NCI-H748 (cell line): Measurements from ENCODE around the gene DDAH2.
A peak's percentile ranks its signal among the peaks of the same experiment; 100 is the strongest.
"Not testable (repeated sequence)": the region's sequence is repeated elsewhere in the genome, so short reads cannot be mapped to it uniquely, and the experiment has no call there.

Experiments used
- DNase-seq: peaks from one replicate; lab custom pipeline; 2025; ENCODE audit not compliant: unreplicated experiment; lab: John Stamatoyannopoulos, UW

Gene DDAH2

GRCh38 chr6:31715022-31715958, 13.8 kb downstream of the DDAH2 start, which contains the start of gene LY6G6D:
TSS of gene LY6G6D (plus strand) at chr6:31715348. CDS start at chr6:31715356, 8 bp downstream.
- no peak for DNase-seq

GRCh38 chr6:31713991-31714684, 15.0 kb downstream of the DDAH2 start:
- DNase-seq, result peak; percentile 96

DNA sequence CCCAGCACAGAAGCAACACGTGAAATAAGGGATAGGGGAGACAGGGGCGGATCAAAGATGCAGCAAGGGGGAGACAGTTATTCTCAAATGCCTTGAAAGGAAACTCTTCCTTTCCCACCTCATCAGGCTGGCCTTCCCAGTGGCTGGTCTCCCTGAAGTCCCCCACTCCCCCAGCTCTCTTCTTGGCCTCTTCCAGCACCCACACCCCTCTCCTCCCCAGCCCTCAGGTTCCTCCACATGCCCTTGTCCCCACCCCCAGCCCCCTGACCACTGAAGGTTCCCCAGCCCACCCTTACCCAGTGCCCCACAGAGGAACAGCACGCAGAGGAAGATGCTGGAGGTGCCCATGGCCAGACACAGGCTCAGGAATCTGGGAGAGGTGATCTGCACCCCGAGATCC, 15.6 kb downstream of the DDAH2 start:
- no peak for DNase-seq

- DNase-seq, result no peak
These were observed 16.8 kb downstream of the DDAH2 start for GRCh38 chr6:31712296-31712695.

- peak; percentile 27 for DNase-seq
These were observed 17.9 kb downstream of the DDAH2 start for GRCh38 chr6:31711233-31711632.

- no peak for DNase-seq
These were observed 18.4 kb downstream of the DDAH2 start for GRCh38 chr6:31710523-31711219.

DNA sequence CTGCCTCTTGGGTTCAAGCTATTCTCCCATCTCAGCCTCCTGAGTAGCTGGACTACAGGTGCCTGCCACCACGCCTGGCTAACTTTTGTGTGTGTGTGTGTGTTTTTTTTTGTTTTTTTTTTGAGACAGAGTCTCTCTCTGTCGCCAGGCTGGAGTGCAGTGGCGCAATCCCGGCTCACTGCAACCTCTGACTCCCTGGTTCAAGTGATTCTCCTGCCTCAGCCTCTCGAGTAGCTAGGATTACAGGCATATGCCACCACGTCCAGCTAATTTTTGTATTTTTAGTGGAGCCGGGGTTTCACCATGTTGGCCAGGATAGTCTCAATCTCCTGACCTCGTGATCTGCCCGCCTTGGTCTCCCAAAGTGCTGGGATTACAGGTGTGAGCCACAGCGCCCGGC, 19.9 kb downstream of the DDAH2 start:
- DNase-seq, result not testable (repeated sequence)

GRCh38 chr6:31708224-31708623, 20.9 kb downstream of the DDAH2 start:
- DNase-seq, result no peak

DNA sequence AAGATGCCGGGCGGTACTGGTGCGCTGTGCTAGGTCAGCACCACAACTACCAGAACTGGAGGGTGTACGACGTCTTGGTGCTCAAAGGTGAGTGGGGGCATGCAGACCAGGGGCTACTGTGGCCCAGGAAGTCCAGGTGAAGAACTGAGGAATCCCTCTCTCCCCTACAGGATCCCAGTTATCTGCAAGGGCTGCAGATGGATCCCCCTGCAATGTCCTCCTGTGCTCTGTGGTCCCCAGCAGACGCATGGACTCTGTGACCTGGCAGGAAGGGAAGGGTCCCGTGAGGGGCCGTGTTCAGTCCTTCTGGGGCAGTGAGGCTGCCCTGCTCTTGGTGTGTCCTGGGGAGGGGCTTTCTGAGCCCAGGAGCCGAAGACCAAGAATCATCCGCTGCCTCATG, 21.4 kb downstream of the DDAH2 start:
- DNase-seq, result no peak

- DNase-seq, result no peak
These were observed 22.5 kb downstream of the DDAH2 start, which contains the start of gene LY6G6F for GRCh38 chr6:31706599-31706998. TSS of gene LY6G6F (plus strand) at chr6:31706866. CDS start at chr6:31706907, 41 bp downstream.

DNA sequence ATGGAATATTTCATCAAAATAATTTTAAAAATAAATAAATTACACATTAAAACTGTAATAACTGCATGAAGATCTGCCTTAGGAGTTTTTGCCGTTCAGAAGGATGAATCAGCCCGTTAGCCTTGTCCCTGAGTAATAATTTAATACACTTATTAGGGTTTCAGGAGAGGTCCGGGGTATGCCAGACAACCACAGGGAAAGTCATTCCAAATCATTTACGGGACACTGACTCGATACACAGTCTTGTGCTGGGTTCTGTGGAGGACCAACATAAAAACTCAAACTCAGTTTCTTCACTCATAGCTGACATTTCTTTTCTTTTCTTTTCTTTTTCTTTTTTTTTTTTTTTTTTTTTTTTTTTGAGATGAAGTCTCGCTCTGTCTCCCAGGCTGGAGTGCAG, 23.2 kb downstream of the DDAH2 start:
- no peak for DNase-seq

DNA sequence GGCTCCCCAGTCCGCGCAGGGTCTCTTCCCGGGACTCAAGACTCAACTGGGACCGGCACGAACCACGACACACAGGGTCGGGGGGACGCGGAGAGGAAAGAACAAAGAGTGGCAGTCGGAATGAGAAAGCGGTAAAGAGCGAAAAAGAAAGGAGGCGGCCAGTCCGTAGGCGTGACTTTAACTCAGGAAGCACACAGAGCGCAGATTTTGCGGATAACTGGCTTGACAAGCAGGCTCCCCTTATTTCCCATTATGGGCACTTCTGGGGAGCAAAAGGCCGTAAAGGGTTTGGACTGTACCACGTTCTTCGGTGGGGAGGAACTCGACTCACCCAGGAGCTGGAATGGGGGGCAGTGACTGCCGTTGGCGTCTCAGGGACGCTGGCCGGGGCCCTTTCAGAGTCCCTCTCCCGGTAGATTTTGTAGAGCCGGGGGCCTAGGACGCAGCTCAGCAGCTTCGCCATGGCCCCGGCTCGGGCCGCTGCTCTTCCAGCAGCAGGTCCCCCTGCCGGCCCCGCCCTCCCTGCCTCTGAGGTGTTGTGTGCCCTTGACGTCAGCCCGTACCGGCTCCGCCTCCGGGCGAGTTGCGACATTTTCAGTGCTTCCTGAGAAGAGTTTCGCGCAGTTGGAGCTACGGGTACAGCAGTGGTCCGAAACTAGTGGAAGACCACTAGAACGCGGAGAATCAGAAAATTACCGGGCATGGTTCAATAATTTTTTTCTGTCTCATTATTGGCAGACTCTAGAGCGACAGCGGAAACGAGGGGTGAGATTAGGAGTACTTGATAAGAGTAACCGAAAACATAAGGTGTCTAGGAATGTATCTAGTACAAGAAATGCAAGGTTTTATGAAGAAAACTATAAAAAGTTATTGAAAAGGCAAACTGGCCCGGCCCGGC, 26.0 kb downstream of the DDAH2 start, which contains the start of gene ABHD16A:
ABHD16A (minus strand) TSS at position 506 of the 898 bp plus-strand sequence; CDS start at position 463, 43 bp downstream.
- DNase-seq, result peak; percentile 99

- peak; percentile 56 for DNase-seq
These were observed 26.7 kb downstream of the DDAH2 start for GRCh38 chr6:31702405-31702818.

GRCh38 chr6:31701666-31702404, 27.3 kb downstream of the DDAH2 start:
- peak; percentile 77 for DNase-seq

DNA sequence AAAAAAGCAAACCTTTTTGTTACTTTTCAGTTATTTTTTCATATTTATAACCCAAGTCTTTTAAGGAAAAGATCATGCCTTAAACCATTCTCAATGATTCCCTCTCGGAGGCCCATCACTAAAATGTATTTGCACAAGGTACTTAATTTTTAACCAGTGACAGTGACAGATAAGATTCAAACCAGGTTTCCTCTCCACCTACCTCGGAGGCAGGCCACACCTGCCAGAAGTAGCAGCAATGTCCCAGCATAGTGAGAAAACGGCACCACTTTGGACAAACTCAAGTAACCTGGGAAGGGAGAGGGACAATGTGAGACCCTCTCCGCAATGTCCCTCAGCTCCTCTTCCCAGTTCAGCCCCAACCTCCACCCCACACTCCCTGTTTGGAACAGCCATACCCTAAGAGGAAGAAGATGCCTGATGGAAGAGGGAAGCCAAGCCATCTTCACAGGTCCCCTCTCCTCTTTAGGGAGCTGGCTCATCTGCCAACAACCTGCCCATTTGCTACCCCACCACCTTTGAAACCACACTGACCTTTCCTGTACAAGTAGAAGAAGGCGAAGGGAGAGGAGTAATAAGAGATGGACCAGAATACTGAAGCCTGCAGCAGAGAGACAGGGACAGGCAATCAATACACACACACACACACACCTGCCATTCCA, 28.2 kb downstream of the DDAH2 start:
- DNase-seq, result no peak

DNA sequence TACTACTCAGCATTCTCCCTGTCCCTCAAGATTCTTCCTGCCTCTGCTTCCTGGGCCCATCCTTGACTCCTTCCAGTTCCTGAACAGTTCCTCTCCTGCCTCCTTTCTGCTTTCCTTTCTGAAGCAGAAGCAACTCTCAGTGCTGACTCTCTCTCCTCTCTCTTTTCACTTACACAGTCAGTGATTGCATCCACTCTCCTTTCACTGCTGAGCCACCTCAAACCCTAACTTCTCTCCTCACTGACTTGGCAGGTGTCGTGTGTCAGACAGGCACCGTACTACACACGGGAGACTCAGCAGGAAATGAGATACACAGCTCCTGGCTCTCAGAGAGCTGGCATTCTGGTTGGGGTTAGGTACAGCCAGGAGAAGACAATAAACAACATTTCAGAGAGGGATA, 31.5 kb downstream of the DDAH2 start:
- DNase-seq, result no peak

DNA sequence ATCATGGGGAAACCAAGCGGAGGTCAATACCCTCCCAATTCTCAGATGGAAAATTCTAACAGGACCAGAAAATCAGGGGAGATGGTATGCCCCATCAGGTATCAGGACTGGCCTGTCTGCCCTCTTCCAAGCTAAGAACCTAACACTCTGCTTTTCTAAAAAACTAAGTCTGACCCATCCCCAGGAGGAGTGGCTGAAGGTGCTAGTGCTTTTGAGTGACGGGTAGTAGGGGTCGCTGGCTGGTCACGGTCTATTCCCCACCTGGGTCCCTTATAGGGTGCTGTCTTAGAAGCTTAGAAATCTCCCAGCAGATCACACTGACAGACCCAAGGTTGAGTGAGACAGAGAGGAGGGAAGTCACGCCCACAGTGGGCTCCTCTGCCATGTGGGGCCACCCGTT, 35.6 kb downstream of the DDAH2 start:
- DNase-seq, result no peak

GRCh38 chr6:31692886-31693285, 36.2 kb downstream of the DDAH2 start:
- no peak for DNase-seq

DNA sequence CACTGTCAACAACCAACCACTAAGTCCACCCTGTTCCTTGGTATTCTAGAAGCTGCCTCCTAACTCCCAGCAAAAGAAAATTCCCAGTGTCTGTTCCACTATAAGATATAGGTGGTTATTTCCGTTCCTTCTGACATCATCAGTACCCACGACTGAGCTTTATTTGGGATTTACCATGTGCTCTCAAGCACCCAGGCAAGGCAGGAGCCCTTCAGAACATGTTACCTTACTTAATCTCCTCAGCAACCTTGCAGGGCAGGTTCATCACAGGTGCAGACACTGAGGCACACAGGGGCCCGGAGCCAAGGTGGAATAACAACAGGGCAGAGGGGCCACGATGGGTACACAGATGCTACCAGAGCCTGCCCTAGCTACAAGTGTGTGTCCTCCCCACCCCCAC, 36.7 kb downstream of the DDAH2 start:
- DNase-seq, result no peak
